ENCODE measurements around the gene YBX1. TPM values are rescaled to one million over a fixed set of nuclear protein-coding genes. Genes with fewer than 3 reads are reported as not detected.
A peak's percentile ranks its signal among the peaks of the same experiment; 100 is the strongest.

Gene YBX1
- total and polyA plus RNA-seq, 7 donors: 878 to 1,545 (median 1,131) TPM

DNA sequence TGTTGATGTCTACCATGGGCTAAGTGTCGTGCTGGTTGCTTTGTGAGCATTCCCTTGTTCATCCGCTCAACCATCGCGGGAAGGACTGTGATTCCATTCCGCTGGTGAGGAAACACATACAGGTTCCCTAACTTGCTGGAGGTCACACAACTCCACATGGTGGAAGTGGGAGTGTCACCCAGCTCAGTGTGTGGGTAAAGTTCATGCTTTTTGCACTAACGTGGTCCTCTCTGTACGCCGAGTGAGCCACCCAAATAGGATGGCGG lies 61.9 kb downstream of the YBX1 start:
- no peaks in the 10 kb centered on the region for H3K4me1 ChIP-seq
- H3K4me3 ChIP-seq: no peak overlapping the region
- no peak overlapping the region for H3K27ac ChIP-seq
- ATAC-seq (no peak), DNase-seq (peak in 1 of 2 donors; percentile 9)
- intact Hi-C loops (cut with DNase I): loop anchor here in 1 of 2 donors (10.0 kb wide), 1 partner anchor 589 kb away; the partner anchor contains the start of gene GUCA2B
- peaks cover 0 to 31% of the 10 kb centered on the region in 2 donors for H3K36me3 ChIP-seq (ENCODE audit: insufficient read depth in 1 of 2, low read depth in 1 of 2)
- WGBS, 3 donors: 87 to 92% (median 90%) methylated on average over 9 of the region's 9 CpGs
- H3K9me3 ChIP-seq: no peaks in the 10 kb centered on the region
- no peaks in the 10 kb centered on the region for H3K27me3 ChIP-seq (ENCODE audit: insufficient read depth in 3 of 3, low read length in 2 of 3)
- TF ChIP-seq, protein P1, sequence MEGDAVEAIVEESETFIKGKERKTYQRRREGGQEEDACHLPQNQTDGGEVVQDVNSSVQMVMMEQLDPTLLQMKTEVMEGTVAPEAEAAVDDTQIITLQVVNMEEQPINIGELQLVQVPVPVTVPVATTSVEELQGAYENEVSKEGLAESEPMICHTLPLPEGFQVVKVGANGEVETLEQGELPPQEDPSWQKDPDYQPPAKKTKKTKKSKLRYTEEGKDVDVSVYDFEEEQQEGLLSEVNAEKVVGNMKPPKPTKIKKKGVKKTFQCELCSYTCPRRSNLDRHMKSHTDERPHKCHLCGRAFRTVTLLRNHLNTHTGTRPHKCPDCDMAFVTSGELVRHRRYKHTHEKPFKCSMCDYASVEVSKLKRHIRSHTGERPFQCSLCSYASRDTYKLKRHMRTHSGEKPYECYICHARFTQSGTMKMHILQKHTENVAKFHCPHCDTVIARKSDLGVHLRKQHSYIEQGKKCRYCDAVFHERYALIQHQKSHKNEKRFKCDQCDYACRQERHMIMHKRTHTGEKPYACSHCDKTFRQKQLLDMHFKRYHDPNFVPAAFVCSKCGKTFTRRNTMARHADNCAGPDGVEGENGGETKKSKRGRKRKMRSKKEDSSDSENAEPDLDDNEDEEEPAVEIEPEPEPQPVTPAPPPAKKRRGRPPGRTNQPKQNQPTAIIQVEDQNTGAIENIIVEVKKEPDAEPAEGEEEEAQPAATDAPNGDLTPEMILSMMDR (IDR thresholded peaks at IDR 0.05): no peak

DNA sequence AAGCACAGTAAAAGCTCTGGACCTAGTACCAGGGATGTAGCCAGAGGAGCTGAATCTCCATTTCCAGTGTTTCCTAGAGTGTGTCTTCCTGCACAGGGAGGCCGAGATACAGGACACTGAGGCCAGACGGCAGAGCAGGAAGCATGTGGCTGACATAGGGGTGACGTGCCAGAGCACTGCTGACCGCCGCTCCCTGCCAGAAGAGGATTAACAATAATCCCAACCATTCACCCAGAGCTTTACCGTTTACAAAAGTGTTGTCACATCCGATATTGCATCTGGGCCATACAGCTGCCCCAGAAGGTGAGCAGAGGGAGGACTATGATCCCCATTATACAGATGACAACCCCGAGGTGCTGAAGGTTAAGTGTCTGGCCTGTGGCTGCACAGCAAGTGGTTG lies 63.6 kb downstream of the YBX1 start:
- DNase-seq (peak in 1 of 2 donors; percentile 30), ATAC-seq (peak in 3 of 4 donors; percentile 25 to 70 (median 60))
- TF ChIP-seq, protein P1 (IDR thresholded peaks at IDR 0.05): no peak
- Histone ChIP-seq H3K4me3 (no peak overlapping the region), H3K27me3 (ENCODE audit: insufficient read depth in 3 of 3, low read length in 2 of 3) (no peaks in the 10 kb centered on the region), H3K36me3 (ENCODE audit: insufficient read depth in 1 of 2, low read depth in 1 of 2) (peaks cover 0 to 45% of the 10 kb centered on the region in 2 donors), H3K27ac (no peak overlapping the region), H3K4me1 (no peaks in the 10 kb centered on the region), H3K9me3 (no peaks in the 10 kb centered on the region)
- 30 to 43% (median 32%) methylated on average over 8 of the region's 8 CpGs for WGBS, 3 donors
- intact Hi-C loops (cut with DNase I): loop anchor here (2.0 to 10.0 kb wide), 4 partner anchors 167 to 599 kb away; partner anchors contain the start of gene GUCA2B (in 1 of the 2)

DNA sequence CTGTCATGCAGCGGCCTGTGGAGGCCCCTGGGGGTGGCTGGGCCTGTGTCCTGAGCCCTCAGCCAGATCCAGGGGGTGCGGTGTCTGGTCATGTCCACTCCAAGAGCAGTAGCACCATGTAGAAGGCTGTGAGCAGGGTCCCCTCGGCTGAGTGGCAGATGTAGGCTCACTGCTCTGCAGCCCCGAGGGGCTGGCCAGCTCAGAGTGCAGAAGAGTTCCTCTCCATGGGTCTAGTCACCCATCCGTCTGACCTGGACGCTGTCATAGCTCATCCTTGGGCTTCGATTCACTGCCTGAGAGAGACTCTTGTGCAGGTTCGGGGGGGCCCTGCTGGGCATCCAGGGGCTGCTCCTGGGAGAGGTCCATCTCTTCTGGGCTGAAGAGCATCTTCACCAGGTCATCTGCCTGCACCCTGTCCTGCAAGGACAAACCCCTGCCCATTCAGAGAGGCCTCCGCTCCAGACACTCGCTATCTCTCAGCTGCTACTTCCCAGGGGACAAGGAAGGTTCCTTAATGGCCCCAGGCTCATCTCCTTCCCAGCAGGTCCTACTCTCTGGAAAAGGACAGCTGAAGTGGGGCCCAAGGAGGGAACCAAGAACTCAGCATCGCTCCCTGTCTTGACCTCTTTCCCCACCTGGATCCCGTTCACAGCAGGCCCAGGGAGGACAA lies 64.4 kb downstream of the YBX1 start:
- intact Hi-C loops (cut with DNase I): loop anchor here (2.0 to 10.0 kb wide), 4 partner anchors 168 to 599 kb away; partner anchors contain the start of gene GUCA2B (in 1 of the 2)
- Histone ChIP-seq H3K27ac (no peak overlapping the region), H3K4me1 (no peaks in the 10 kb centered on the region), H3K36me3 (ENCODE audit: insufficient read depth in 1 of 2, low read depth in 1 of 2) (peaks cover 0 to 47% of the 10 kb centered on the region in 2 donors), H3K4me3 (no peak overlapping the region), H3K27me3 (ENCODE audit: insufficient read depth in 3 of 3, low read length in 2 of 3) (no peaks in the 10 kb centered on the region), H3K9me3 (no peaks in the 10 kb centered on the region)
- ATAC-seq (peak in 1 of 4 donors; percentile 8), DNase-seq (peak in 1 of 2 donors; percentile 25)
- WGBS, 3 donors: 91 to 93% (median 92%) methylated on average over 12 of the region's 12 CpGs
- TF ChIP-seq, protein P1 (IDR thresholded peaks at IDR 0.05): no peak

DNA sequence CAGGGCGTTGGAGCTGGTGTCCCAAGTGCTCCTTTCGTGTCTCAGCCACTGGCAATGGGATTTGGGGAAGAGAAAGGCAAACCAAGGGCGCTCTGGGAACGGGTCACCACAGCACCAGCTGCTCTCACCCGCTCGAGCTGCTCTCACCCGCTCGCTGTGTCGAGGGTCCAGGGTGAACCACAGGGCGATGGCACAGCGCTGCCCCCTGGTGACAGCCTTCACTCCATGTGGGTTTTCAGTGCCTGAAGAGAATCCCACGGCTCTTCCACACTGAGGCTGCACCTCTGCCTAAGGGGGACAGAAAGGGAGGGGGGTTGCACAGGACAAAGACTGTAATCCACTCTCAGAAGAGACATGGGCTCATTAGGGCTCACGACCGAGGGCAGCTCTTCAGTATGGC lies 64.9 kb downstream of the YBX1 start:
- no peaks in the 10 kb centered on the region for H3K27me3 ChIP-seq (ENCODE audit: insufficient read depth in 3 of 3, low read length in 2 of 3)
- intact Hi-C loops (cut with DNase I): loop anchor here (2.0 to 10.0 kb wide), 4 partner anchors 168 to 600 kb away; partner anchors contain the start of gene GUCA2B (in 1 of the 2)
- TF ChIP-seq, protein P1 (IDR thresholded peaks at IDR 0.05): peak; percentile 50
- WGBS, 3 donors: 60 to 69% (median 64%) methylated on average over 14 of the region's 14 CpGs
- H3K27ac ChIP-seq: no peak overlapping the region
- no peaks in the 10 kb centered on the region for H3K4me1 ChIP-seq
- H3K36me3 ChIP-seq (ENCODE audit: insufficient read depth in 1 of 2, low read depth in 1 of 2): peaks cover 0 to 52% of the 10 kb centered on the region in 2 donors
- peak; percentile 61 to 74 (median 65) for ATAC-seq
- no peaks in the 10 kb centered on the region for H3K9me3 ChIP-seq
- H3K4me3 ChIP-seq: no peak overlapping the region
- DNase-seq: peak in 1 of 2 donors; percentile 72

Measured in psoas muscle (tissue), 8 donors.